SH-SY5Y (cell line): ENCODE results near the gene GFER.

ENCODE experiments used
- GATA2 ChIP-seq: IDR thresholded peaks from 2 replicates; pipeline ENCODE4 v1.6.1; 2011; ENCODE audit warnings: mild to moderate bottlenecking, low read depth, low read length
- GATA3 ChIP-seq: IDR thresholded peaks from 2 replicates; pipeline ENCODE4 v1.6.1; 2011; ENCODE audit warnings: low read depth, mild to moderate bottlenecking, low read length, moderate library complexity

GRCh38 chr16:2028146-2028545 lies 44.2 kb downstream of the GFER start:
- no peak for TF ChIP-seq GATA2
- no peak for TF ChIP-seq GATA3
